Common myeloid progenitor, CD34-positive (primary cell): Measurements from ENCODE around the gene TRIP11.

Experiments used
- CTCF ChIA-PET: fragments of 350-600 bp; sonication (Branson Sonifier 250); formaldehyde crosslinking; loops from one replicate; lab custom pipeline; 2021; ENCODE audit warnings: antibody characterized with exemption; lab: Charles Lee
- POLR2A ChIA-PET: fragments of 350-600 bp; sonication (Branson Sonifier 250); formaldehyde crosslinking; loops from one replicate; lab custom pipeline; 2021; ENCODE audit warnings: antibody characterized with exemption; lab: Charles Lee
- DNase-seq, 3 donors: peaks; one replicate each; pipeline versions ENCODE4 v3.0.0 to v3.0.0-alpha.2; 2013
- H3K27ac ChIP-seq, 2 experiments: 1 replicate in 1 of 2; 2 replicates in 1 of 2; pipeline ENCODE4 v1.7.0; 2013; ENCODE audit warnings: inconsistent platforms in 2 of 2, low read length in 2 of 2, mild to moderate bottlenecking in 2 of 2, low read depth in 1 of 2, moderate library complexity in 1 of 2; ENCODE audit not compliant: severe bottlenecking in 2 of 2, insufficient read depth in 1 of 2, poor library complexity in 1 of 2
- H3K27me3 ChIP-seq, 5 experiments: replicated peaks in 2 of 5; 1 replicate in 3 of 5; 2 replicates in 2 of 5; pipeline versions ENCODE4 v1.6.1 to v1.7.0; 2013; ENCODE audit warnings: low read length in 4 of 5, mild to moderate bottlenecking in 2 of 5, moderate library complexity in 2 of 5, inconsistent platforms in 1 of 5; ENCODE audit not compliant: insufficient read depth in 5 of 5, control insufficient read depth in 4 of 5
- H3K36me3 ChIP-seq, 4 experiments: 1 replicate in 2 of 4; 2 replicates in 2 of 4; pipeline versions ENCODE4 v1.6.1 to v1.7.0; 2013; ENCODE audit warnings: low read length in 3 of 4, control low read depth in 1 of 4, mild to moderate bottlenecking in 1 of 4; ENCODE audit not compliant: control insufficient read depth in 4 of 4, insufficient read depth in 4 of 4
- H3K4me1 ChIP-seq, 4 experiments: 1 replicate in 3 of 4; 2 replicates in 1 of 4; pipeline versions ENCODE4 v1.6.1 to v1.7.1; 2013; ENCODE audit warnings: low read length in 3 of 4, mild to moderate bottlenecking in 3 of 4, control low read depth in 1 of 4, inconsistent platforms in 1 of 4, moderate library complexity in 1 of 4; ENCODE audit not compliant: control insufficient read depth in 4 of 4, insufficient read depth in 4 of 4; ENCODE audit errors: control extremely low read depth in 1 of 4
- H3K4me3 ChIP-seq, 7 experiments: 1 replicate in 4 of 7; 2 replicates in 3 of 7; pipeline versions ENCODE4 v1.5.1 to v1.7.0; 2013; ENCODE audit warnings: mild to moderate bottlenecking in 7 of 7, low read length in 6 of 7, moderate library complexity in 6 of 7, inconsistent platforms in 2 of 7, low read depth in 2 of 7, control low read depth in 1 of 7; ENCODE audit not compliant: insufficient read depth in 4 of 7, control insufficient read depth in 1 of 7; ENCODE audit errors: extremely low read depth in 1 of 7
- H3K9me3 ChIP-seq, 5 experiments: 1 replicate in 4 of 5; 2 replicates in 1 of 5; pipeline versions ENCODE4 v1.6.1 to v1.7.1; 2013; ENCODE audit warnings: low read length in 4 of 5, mild to moderate bottlenecking in 2 of 5, inconsistent platforms in 1 of 5, low read depth in 1 of 5, moderate library complexity in 1 of 5; ENCODE audit not compliant: control insufficient read depth in 4 of 5, insufficient read depth in 2 of 5; ENCODE audit errors: control extremely low read depth in 1 of 5
- WGBS: methylation state at CpG from one replicate; pipeline ENCODE4 v1.1.5; 2013; ENCODE audit not compliant: insufficient coverage; 5-methylcytosine and 5-hydroxymethylcytosine counted together

TRIP11 gene

DNA sequence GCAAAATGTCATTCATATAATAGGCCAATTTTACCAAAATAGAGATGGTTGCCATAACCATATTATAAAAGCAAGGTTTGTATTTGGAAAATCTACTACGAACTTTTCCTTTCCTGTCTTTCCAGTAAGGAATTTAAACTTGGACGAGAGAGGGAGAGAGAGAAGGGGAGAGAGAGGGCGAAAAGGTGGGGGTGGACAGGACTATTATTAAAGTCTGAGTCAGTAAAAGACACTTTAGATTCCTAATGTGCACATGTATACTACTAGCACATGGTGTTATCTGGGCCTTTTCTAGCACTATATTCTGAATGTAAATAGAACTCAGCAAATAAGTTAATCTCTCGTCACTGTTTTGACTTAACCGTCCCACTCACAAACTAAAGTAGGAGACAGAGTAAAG, 62.0 kb downstream of the TRIP11 start:
- no peak for DNase-seq
- WGBS = no CpG with 5 or more reads among the region's 5 CpGs

DNA sequence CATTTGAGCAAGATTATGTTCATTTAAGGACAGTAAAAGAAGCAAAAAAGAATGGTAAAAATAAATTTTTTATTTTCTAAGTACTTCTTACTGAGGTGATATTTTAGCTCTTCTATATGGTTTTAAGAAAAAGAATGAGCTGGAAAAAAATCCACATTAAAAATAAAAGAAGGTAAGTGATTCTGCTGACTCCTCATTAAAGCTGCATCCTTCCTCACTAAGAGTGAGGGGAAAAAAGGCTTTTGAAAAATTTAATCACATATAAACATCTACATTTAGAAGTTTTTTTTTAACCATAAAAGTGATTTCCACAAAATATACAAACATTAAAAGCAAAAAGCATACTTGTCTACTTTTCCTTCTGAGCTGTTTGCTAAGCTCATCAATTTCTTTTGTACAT, 64.1 kb downstream of the TRIP11 start:
- DNase-seq = no peak
- Histone ChIP-seq H3K4me1 (peaks cover 0 to 4% (median 2%) of the 10 kb centered on the region in 4 experiments), H3K27me3 (no peaks in the 10 kb centered on the region), H3K4me3 (no peak overlapping the region), H3K9me3 (no peaks in the 10 kb centered on the region), H3K36me3 (peaks cover 5 to 48% (median 30%) of the 10 kb centered on the region in 4 experiments), H3K27ac (no peak overlapping the region)
- CTCF ChIA-PET = interaction anchor here (0.6 to 2.1 kb wide), 3 partner anchors 21 to 65 kb away, joined by 3 to 7 read pairs (median 4); no protein-coding TSS in a partner anchor
- POLR2A ChIA-PET = no interaction called here

More for the DNA sequence above, 62.0 kb downstream of the TRIP11 start:
- Histone ChIP-seq H3K27me3 (no peaks in the 10 kb centered on the region), H3K36me3 (peaks cover 0 to 38% (median 28%) of the 10 kb centered on the region in 4 experiments), H3K4me3 (no peak overlapping the region), H3K4me1 (peaks cover 0 to 4% (median 2%) of the 10 kb centered on the region in 4 experiments), H3K9me3 (no peaks in the 10 kb centered on the region), H3K27ac (no peak overlapping the region)
- CTCF ChIA-PET = interaction anchor here (1.5 kb wide), 1 partner anchor 24 kb away, joined by 4 read pairs; no protein-coding TSS in a partner anchor
- POLR2A ChIA-PET = no interaction called here

DNA sequence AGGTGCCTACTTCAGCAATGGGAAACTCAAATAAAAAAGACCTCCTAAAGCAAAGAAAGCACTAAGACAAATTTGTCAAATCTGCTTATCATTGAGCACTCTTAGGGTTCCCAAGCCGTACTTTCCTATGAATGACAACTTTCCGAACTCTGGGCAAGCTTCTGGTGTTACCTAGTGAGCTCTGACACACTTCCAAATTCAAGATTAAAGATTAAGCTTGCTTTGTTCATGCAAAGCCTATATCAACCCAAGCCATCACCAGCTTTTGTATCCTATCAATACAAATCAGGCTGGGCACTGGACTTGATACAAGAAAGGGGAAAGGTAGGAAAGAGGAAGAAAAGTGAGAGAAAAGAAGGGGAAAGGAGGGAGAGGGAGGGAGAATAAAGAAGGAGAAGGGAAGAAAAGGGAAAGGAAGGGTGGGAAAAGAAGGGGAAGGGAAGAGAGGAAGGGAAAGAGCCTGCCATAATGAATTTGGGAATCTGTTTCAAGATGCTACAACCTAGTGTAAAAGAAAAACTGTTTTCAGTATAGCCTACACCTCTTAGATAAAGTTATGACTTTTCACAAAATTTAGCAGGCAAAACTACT, 68.6 kb downstream of the TRIP11 start:
- 100% methylated on average over 2 of the region's 2 CpGs for WGBS
- ChIA-PET POLR2A (no interaction called here), CTCF (no interaction called here)
- H3K36me3 ChIP-seq = peaks cover 11 to 53% (median 29%) of the 10 kb centered on the region in 4 experiments
- DNase-seq = no peak
- H3K9me3 ChIP-seq = no peaks in the 10 kb centered on the region
- H3K4me3 ChIP-seq = no peak overlapping the region
- H3K27me3 ChIP-seq = no peaks in the 10 kb centered on the region
- no peaks in the 10 kb centered on the region for H3K4me1 ChIP-seq
- no peak overlapping the region for H3K27ac ChIP-seq

DNA sequence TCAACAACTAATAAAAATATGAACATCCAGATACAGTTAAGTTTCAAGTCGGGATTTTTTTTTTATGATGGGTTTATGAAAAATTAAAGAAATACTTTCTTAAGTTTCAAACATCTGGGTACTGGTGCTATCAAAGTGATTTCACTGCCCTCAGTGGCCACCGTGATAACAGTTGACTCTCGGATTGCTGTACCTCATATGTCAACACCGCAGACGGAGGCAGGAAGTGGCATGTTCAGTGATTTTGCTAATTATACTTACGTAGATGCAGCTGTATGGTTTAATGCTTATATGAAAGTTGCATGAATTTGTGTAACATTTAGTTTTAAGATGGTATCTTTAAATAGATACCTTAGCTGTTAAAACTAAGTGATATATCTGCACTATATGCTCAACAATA, 71.6 kb downstream of the TRIP11 start:
- DNase-seq = peak; percentile 13 to 74 (median 63)

DNA sequence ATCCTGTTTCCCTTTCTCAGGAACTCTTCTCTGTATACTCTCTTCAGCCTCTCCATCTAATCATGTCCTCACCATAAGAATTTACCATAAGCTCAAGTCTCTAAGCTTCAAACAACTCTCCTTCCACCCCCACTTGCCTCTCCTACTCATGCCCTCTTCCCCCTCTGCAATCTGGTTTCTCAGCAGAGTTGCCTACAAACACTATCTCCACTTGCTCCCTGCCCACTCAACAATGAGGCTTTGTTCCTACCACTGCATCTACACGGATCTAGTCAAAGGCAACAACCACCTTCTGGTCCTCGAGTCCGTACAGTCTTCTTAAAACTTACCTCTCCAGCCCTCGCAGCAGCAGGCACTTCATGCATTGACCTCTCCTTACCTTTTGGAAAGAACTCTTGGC, 75.1 kb downstream of the TRIP11 start:
- no peak overlapping the region for H3K27ac ChIP-seq
- peaks cover 2 to 12% (median 9%) of the 10 kb centered on the region in 4 experiments for H3K36me3 ChIP-seq
- peaks cover 0 to 2% (median 0%) of the 10 kb centered on the region in 5 experiments for H3K27me3 ChIP-seq
- DNase-seq = no peak
- ChIA-PET CTCF (no interaction called here), POLR2A (no interaction called here)
- 93% methylated on average over 4 of the region's 4 CpGs for WGBS
- H3K4me1 ChIP-seq = no peaks in the 10 kb centered on the region
- no peak overlapping the region for H3K4me3 ChIP-seq
- no peaks in the 10 kb centered on the region for H3K9me3 ChIP-seq

More for the DNA sequence above, 71.6 kb downstream of the TRIP11 start:
- WGBS = no CpG with 5 or more reads among the region's 6 CpGs
- CTCF ChIA-PET = no interaction called here
- no peak overlapping the region for H3K4me3 ChIP-seq
- POLR2A ChIA-PET = no interaction called here
- H3K27me3 ChIP-seq = no peaks in the 10 kb centered on the region
- H3K27ac ChIP-seq = no peak overlapping the region
- peaks cover 10 to 34% (median 20%) of the 10 kb centered on the region in 4 experiments for H3K36me3 ChIP-seq
- no peaks in the 10 kb centered on the region for H3K9me3 ChIP-seq
- H3K4me1 ChIP-seq = no peaks in the 10 kb centered on the region

DNA sequence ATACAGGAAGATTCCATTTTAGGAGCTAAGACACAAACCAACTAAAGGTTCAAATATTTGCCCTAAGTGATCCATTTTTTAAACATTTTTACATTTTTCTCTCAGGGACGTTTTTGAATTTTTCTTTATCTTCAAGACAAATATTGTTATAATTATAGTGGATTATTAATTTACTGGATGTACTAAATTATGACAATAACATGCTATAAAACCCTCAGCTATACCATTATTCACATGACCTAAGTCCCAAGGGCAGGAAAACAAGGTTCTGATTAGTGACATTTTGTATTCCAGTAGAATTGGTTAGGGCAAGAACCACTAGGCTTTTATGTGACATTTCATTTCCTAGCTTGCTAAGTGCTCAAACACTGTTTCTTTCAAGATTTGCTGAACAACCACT, 75.8 kb downstream of the TRIP11 start:
- Histone ChIP-seq H3K27ac (no peak overlapping the region), H3K9me3 (no peaks in the 10 kb centered on the region), H3K27me3 (peaks cover 0 to 2% (median 0%) of the 10 kb centered on the region in 5 experiments), H3K4me1 (no peaks in the 10 kb centered on the region), H3K4me3 (no peak overlapping the region), H3K36me3 (peaks cover 2 to 8% (median 4%) of the 10 kb centered on the region in 4 experiments)
- CTCF ChIA-PET = no interaction called here
- WGBS = no CpG with 5 or more reads among the region's 1 CpG
- no peak for DNase-seq
- POLR2A ChIA-PET = no interaction called here

DNA sequence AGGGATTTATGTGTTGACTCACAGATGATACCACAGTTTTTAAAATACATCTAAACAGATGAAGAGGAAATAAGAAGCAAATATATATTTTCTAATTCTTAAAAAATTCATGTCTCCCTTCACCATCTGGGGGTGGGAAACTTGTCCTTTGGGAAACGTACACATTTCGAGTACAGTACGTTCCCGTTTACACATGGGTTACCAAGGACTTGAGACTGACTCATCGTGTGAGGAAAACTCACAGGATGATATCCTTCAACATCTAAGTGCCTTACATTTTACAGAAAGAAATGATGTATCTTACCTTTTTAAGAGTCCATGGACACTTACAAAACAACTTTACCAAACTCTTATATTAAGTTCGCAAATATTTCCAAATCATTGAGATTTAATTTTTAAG, 76.4 kb downstream of the TRIP11 start:
- no peak overlapping the region for H3K27ac ChIP-seq
- no peak for DNase-seq
- H3K9me3 ChIP-seq = no peaks in the 10 kb centered on the region
- peaks cover 0 to 2% (median 0%) of the 10 kb centered on the region in 5 experiments for H3K27me3 ChIP-seq
- H3K4me1 ChIP-seq = no peaks in the 10 kb centered on the region
- WGBS = 95% methylated on average over 5 of the region's 6 CpGs
- CTCF ChIA-PET = no interaction called here
- no peak overlapping the region for H3K4me3 ChIP-seq
- peaks cover 0 to 3% (median under 1%) of the 10 kb centered on the region in 4 experiments for H3K36me3 ChIP-seq
- POLR2A ChIA-PET = no interaction called here
